Breast epithelium (tissue), 4 donors: ENCODE measurements around the gene RSRC2. TPM values are rescaled to one million over a fixed set of nuclear protein-coding genes. Genes with fewer than 3 reads are reported as not detected.
A peak's percentile ranks its signal among the peaks of the same experiment; 100 is the strongest.

Experiments used
- DNase-seq, 2 donors: peaks; one replicate each; pipeline ENCODE4 v3.0.0-alpha.2; 2019; ENCODE audit warnings: low spot score in 2 of 2
- H3K27ac ChIP-seq, 2 donors: fragments of 200-600 bp; sonication (generic) in 1 of 2; one replicate each; pipeline ENCODE4 v1.5.1; 2016 to 2019; ENCODE audit warnings: mild to moderate bottlenecking in 1 of 2
- H3K27me3 ChIP-seq, 2 donors: fragments of 200-600 bp; sonication (generic) in 1 of 2; one replicate each; pipeline versions ENCODE4 v1.5.1 to v1.6.0; 2017 to 2019; ENCODE audit warnings: control low read depth in 1 of 2, mild to moderate bottlenecking in 1 of 2
- H3K36me3 ChIP-seq: fragments of 200-600 bp; one replicate; pipeline ENCODE4 v1.5.1; 2019
- H3K4me1 ChIP-seq, 2 donors: fragments of 200-600 bp; sonication (generic); one replicate each; pipeline ENCODE4 v1.5.1; 2016 to 2019; ENCODE audit warnings: control low read depth in 1 of 2
- H3K4me3 ChIP-seq, 3 donors: fragments of 200-600 bp; sonication (generic); 1 replicate in 2 of 3; 2 replicates in 1 of 3; pipeline ENCODE4 v1.5.1; 2016 to 2019; ENCODE audit warnings: mild to moderate bottlenecking in 3 of 3, moderate library complexity in 2 of 3
- H3K9me3 ChIP-seq, 2 donors: fragments of 200-600 bp; sonication (generic) in 1 of 2; one replicate each; pipeline ENCODE4 v1.5.1; 2016 to 2019; ENCODE audit warnings: control low read depth in 1 of 2
- CTCF ChIP-seq, 3 donors: fragments of 450-650 bp; IDR thresholded peaks; one replicate each; pipeline ENCODE4 v1.5.1; 2016 to 2017; ENCODE audit warnings: antibody characterized with exemption in 3 of 3, mild to moderate bottlenecking in 3 of 3, moderate library complexity in 3 of 3
- POLR2A ChIP-seq: fragments of 450-650 bp; IDR thresholded peaks from one replicate; pipeline ENCODE4 v1.6.1; 2016; ENCODE audit warnings: antibody characterized with exemption, mild to moderate bottlenecking, moderate library complexity
- POLR2AphosphoS5 ChIP-seq, 3 donors: sonication (generic); formaldehyde crosslinking; IDR thresholded peaks; one replicate each; pipeline ENCODE4 v1.6.1; 2017; ENCODE audit warnings: antibody characterized with exemption in 3 of 3
- intact Hi-C: fragments of 100-400 bp; cut with DNase I; formaldehyde crosslinking; loops from one replicate; pipeline ENCODE4 v1.15.1; 2023; ENCODE audit warnings: low total_unique reads
- total RNA-seq, 3 donors: library from RNA; depleted of rRNA; stranded (reverse); fragments of >200 nt; gene quantifications; one replicate each; pipeline ENCODE4 v1.1.0, GENCODE V29; 2016

RSRC2 gene
- total RNA-seq, 3 donors from 2014 or later = 85.5 to 122 (median 112) TPM

- intact Hi-C loops = loop anchor here (5.0 kb wide), 1 partner anchor 1036 kb away; no protein-coding TSS in a partner anchor
- no peak overlapping the region for H3K4me3 ChIP-seq
- H3K27ac ChIP-seq = no peak overlapping the region
- peaks cover 0 to 11% of the 10 kb centered on the region in 2 donors for H3K4me1 ChIP-seq
- DNase-seq = no peak
- no peaks in the 10 kb centered on the region for H3K9me3 ChIP-seq
- H3K27me3 ChIP-seq = no peaks in the 10 kb centered on the region
- H3K36me3 ChIP-seq = peaks cover 9% of the 10 kb centered on the region
- TF ChIP-seq POLR2AphosphoS5 (IDR thresholded peaks at IDR 0.05) = no peak
- TF ChIP-seq CTCF (IDR thresholded peaks at IDR 0.05) = no peak
- no peak for TF ChIP-seq POLR2A
These were observed 23.5 kb downstream of the RSRC2 start for GRCh38 chr12:122503147-122503751.

- Histone ChIP-seq H3K27me3 (no peaks in the 10 kb centered on the region), H3K9me3 (no peaks in the 10 kb centered on the region), H3K36me3 (peaks cover 3% of the 10 kb centered on the region), H3K4me1 (peaks cover 0 to 13% of the 10 kb centered on the region in 2 donors), H3K4me3 (peak overlapping the region; percentile 89 to 97 (median 95)), H3K27ac (peak overlapping the region in 1 of 2 donors; percentile 98)
- intact Hi-C loops = loop anchor here (5.0 kb wide), 1 partner anchor 1034 kb away; no protein-coding TSS in a partner anchor
- DNase-seq = no peak
- TF ChIP-seq POLR2A = no peak
- no peak for TF ChIP-seq CTCF (IDR thresholded peaks at IDR 0.05)
- TF ChIP-seq POLR2AphosphoS5 (IDR thresholded peaks at IDR 0.05) = no peak
These were observed 25.2 kb downstream of the RSRC2 start for GRCh38 chr12:122501489-122501989.

GRCh38 chr12:122500685-122501488 lies 25.8 kb downstream of the RSRC2 start, which contains the start of gene ZCCHC8:
Gene ZCCHC8, minus strand, starts transcription at chr12:122500932. Its CDS starts 92 bp downstream, at chr12:122500840.
- H3K36me3 ChIP-seq = peaks cover 3% of the 10 kb centered on the region
- H3K4me1 ChIP-seq = peaks cover 0 to 13% of the 10 kb centered on the region in 2 donors
- H3K4me3 ChIP-seq = peak within 1 kb of the TSS; percentile 89 to 97 (median 95)

GRCh38 chr12:122499991-122500684 lies 26.6 kb downstream of the RSRC2 start:
- TF ChIP-seq POLR2AphosphoS5 (IDR thresholded peaks at IDR 0.05) = peak in 1 of 3 donors; percentile 13
- TF ChIP-seq CTCF (IDR thresholded peaks at IDR 0.05) = no peak
- Histone ChIP-seq H3K4me3 (peak overlapping the region; percentile 89 to 97 (median 95)), H3K9me3 (no peaks in the 10 kb centered on the region), H3K4me1 (peaks cover 0 to 13% of the 10 kb centered on the region in 2 donors), H3K27me3 (no peaks in the 10 kb centered on the region), H3K27ac (peak overlapping the region; percentile 98 to 100), H3K36me3 (peaks cover 3% of the 10 kb centered on the region)
- DNase-seq = peak; percentile 53 to 67
- intact Hi-C loops = loop anchor here (5.0 to 10.0 kb wide), 2 partner anchors 105 to 1033 kb away; no protein-coding TSS in a partner anchor

More at GRCh38 chr12:122500685-122501488, 25.8 kb downstream of the RSRC2 start, which contains the start of gene ZCCHC8:
- DNase-seq = peak; percentile 95 to 96
- peak within 1 kb of the TSS; percentile 98 to 100 for H3K27ac ChIP-seq
- H3K27me3 ChIP-seq = no peaks in the 10 kb centered on the region
- TF ChIP-seq POLR2AphosphoS5 (IDR thresholded peaks at IDR 0.05) (peak; percentile 90 to 94 (median 92)), CTCF (IDR thresholded peaks at IDR 0.05) (peak; percentile 21 to 50 (median 50)), POLR2A (peak; percentile 92)
- H3K9me3 ChIP-seq = no peaks in the 10 kb centered on the region
- intact Hi-C loops = loop anchor here (5.0 kb wide), 1 partner anchor 1034 kb away; no protein-coding TSS in a partner anchor
